Activated naive CD8-positive, alpha-beta T cell treated with anti-CD3 and anti-CD28 coated beads for 36 hours (primary cell): ENCODE data around the gene MGAT5. TPM values are rescaled to one million over a fixed set of nuclear protein-coding genes. Genes with fewer than 3 reads are reported as not detected.

Experiments used
- DNase-seq: peaks from one replicate; pipeline ENCODE4 v3.0.0; 2021
- H3K27ac Mint-ChIP-seq: one replicate; pipeline ENCODE4 v1.8.0; 2022; ENCODE audit warnings: mild to moderate bottlenecking, moderate library complexity, mixed read lengths
- H3K27me3 Mint-ChIP-seq: one replicate; pipeline ENCODE4 v1.8.0; 2022; ENCODE audit warnings: mild to moderate bottlenecking, mixed read lengths
- H3K36me3 Mint-ChIP-seq: one replicate; pipeline ENCODE4 v1.8.0; 2021; ENCODE audit warnings: mild to moderate bottlenecking, mixed read lengths
- H3K4me1 Mint-ChIP-seq: one replicate; pipeline ENCODE4 v1.8.0; 2021; ENCODE audit warnings: mixed read lengths
- H3K4me3 Mint-ChIP-seq: one replicate; pipeline ENCODE4 v1.8.0; 2022; ENCODE audit warnings: mild to moderate bottlenecking, moderate library complexity, mixed read lengths
- H3K9me3 Mint-ChIP-seq: one replicate; pipeline ENCODE4 v1.8.0; 2022; ENCODE audit warnings: mixed read lengths
- total RNA-seq, 2 experiments: library from RNA; stranded (reverse); gene quantifications; one replicate each; pipeline ENCODE4 v1.2.3, GENCODE V29; 2021

The MGAT5 gene
- total RNA-seq, 2 experiments from 2014 or later, result 34.0 to 34.5 TPM

DNA sequence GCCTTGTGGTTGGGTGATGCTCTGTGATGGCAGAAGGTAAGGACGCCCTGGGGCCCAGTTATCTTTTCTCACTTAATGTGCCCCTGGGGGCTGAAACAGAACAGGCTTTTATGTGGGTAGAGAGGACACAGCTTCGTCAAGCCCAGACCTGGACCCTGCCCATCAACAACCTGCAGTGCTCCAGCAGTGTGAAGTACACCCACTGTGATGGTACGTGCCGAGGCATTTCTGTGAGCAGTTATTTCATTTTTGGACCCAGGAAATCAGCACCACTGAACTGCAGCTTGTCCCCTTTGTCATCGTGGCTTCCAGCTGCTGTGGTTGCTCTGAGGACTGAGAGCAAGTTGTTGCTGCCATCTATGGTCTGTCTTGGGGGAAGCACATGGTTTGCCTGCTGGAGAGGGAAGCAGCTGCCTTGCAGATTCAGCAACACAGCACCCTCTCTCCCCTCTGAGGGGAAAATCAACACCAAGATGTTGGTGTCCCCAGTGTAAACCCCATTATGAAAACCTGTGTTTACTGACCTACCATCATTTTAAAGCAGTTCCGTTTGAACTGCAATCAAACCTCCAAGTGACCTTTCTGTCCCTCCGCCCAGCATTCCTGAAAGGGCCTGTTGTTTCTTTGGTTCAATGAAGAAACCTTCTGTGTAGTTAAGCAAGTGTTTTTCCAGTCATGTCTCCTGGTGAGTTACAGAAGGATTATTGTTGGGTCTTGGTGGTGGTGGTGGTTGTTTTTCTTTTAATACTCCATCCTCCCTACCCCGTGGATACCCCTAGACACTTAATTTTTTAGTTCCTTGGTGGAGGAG lies 158.2 kb downstream of the MGAT5 start:
- Mint-ChIP-seq H3K36me3 (peaks cover 6% of the 10 kb centered on the region), H3K27ac (no peak overlapping the region), H3K27me3 (no peaks in the 10 kb centered on the region), H3K4me1 (peaks cover 25% of the 10 kb centered on the region), H3K9me3 (no peaks in the 10 kb centered on the region), H3K4me3 (no peak overlapping the region)
- peak; percentile 59 for DNase-seq

DNA sequence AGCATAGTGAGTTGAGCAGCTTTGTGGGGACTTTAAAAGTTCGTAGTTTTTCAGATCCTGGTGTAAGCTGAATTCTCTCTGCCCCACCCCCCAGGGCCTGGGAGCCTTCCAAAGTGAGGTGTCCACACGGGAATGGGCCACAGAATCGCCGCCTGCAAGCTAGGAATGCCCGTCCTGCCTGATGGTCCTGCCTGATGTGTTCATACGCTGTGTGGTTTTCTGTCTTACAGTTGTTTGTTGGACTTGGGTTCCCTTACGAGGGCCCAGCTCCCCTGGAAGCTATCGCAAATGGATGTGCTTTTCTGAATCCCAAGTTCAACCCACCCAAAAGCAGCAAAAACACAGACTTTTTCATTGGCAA lies 158.7 kb downstream of the MGAT5 start:
- Mint-ChIP-seq H3K36me3 (peaks cover 6% of the 10 kb centered on the region), H3K4me3 (no peak overlapping the region), H3K27ac (no peak overlapping the region), H3K27me3 (no peaks in the 10 kb centered on the region), H3K4me1 (peaks cover 25% of the 10 kb centered on the region), H3K9me3 (no peaks in the 10 kb centered on the region)
- no peak for DNase-seq

DNA sequence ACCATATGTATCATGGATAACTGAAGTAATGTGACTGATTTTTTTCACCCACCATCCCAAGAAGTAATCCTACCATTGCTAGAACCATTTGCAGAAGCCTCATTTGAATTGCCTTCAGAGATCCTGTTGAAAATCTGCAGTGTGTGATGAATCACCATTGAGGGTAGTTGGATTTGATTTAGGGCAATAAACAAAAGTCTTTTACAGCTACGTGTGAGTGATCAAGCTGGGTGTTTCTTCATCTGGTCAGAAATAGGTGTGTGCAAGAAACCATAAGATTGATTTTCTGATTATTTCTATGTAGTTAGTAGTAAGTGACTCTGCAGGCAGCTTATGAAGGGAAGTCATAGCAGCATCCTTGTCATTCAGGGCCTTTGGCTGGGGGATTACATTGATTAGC lies 159.6 kb downstream of the MGAT5 start:
- Mint-ChIP-seq H3K36me3 (peaks cover 6% of the 10 kb centered on the region), H3K27ac (no peak overlapping the region), H3K4me1 (peaks cover 24% of the 10 kb centered on the region), H3K4me3 (no peak overlapping the region), H3K9me3 (no peaks in the 10 kb centered on the region), H3K27me3 (no peaks in the 10 kb centered on the region)
- DNase-seq, result no peak

DNA sequence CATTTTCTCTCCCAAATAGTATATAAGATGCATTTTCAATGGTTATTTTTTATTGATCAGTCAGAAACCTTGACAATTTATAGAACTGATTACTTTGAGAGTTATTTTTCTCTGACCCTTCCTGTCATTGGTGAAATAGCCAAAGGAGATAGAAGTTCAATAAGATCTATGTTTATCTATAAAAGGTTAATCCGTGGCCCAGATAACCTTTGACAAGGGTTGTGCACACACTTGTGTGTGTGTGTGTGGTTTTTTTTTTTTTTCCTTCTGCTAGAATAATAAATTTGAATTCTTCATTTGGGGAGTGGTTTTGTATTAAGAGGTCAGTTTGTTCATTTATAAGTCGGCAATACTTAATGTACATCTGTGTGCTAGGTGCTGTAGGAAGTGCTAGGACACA lies 160.0 kb downstream of the MGAT5 start:
- Mint-ChIP-seq H3K4me3 (no peak overlapping the region), H3K27ac (no peak overlapping the region), H3K4me1 (peaks cover 27% of the 10 kb centered on the region), H3K9me3 (no peaks in the 10 kb centered on the region), H3K36me3 (peaks cover 6% of the 10 kb centered on the region), H3K27me3 (no peaks in the 10 kb centered on the region)
- DNase-seq, result no peak

DNA sequence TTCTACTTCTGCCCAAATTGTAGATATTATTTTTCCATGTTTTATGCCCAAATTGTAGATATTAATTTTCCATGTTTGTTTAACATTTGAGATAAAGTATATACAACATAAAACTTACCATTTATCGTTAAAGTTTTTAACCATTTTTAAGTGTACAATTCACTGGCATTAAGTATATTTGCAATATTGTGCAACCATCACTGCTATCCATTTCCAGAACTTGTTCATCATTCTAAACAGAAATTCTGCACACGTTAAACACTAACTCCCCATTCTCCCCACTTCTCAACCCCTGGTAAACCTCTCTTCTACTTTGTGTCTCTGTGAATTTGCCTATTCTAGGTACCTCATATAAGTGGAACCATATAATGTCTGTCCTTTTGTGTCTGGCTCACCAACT lies 162.1 kb downstream of the MGAT5 start:
- Mint-ChIP-seq H3K9me3 (no peaks in the 10 kb centered on the region), H3K27ac (no peak overlapping the region), H3K36me3 (peaks cover 6% of the 10 kb centered on the region), H3K4me3 (no peak overlapping the region), H3K27me3 (no peaks in the 10 kb centered on the region), H3K4me1 (peaks cover 15% of the 10 kb centered on the region)
- DNase-seq, result no peak

DNA sequence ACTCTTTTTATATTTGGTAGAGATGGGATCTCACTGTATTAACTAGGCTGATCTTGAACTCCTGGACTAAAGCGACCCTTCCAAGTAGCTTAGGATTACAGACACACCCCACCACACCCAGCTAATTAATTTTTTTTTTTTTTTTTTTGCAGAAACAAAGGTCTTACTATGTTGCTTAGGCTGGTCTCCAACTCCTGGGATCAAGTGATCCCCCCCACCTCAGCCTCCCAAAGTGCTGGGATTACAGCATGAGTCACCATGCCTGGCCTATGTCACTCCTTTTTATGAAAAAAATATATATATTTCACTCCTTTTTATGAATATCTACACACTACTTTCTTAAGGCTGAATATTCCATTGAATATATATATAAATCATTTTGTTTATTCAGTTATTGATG lies 162.8 kb downstream of the MGAT5 start:
- Mint-ChIP-seq H3K9me3 (no peaks in the 10 kb centered on the region), H3K27ac (no peak overlapping the region), H3K36me3 (peaks cover 6% of the 10 kb centered on the region), H3K4me3 (no peak overlapping the region), H3K27me3 (no peaks in the 10 kb centered on the region), H3K4me1 (peaks cover 9% of the 10 kb centered on the region)
- no peak for DNase-seq

DNA sequence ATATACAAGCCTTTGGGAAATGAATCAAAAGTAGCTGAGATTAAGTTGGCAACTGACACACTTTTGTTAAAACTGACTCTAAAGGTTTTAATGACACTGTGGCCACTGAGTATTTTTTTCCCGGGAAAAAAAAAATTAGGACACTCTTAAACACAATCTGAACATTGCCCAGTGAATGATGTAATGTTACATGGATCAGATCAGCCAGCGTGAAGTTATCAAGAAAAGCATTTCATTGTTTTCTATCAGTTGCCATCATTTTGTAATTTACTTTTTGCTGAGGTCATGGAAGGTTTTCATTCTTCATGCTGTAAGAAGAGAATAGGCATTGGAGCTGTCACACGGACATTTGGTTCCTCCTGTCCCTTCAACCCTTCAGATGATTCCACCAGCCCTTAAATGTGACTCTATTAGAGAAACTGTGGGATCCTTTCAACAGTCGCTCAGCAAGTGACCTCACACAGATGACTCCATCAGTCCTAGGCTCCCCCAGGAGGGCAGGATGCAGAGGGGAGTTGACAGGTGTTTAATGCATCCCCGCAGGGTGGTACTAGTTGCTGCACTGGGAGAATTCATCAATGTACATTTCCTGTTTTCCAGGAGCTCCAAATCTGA lies 164.2 kb downstream of the MGAT5 start:
- H3K4me1 Mint-ChIP-seq, result peaks cover 6% of the 10 kb centered on the region

DNA sequence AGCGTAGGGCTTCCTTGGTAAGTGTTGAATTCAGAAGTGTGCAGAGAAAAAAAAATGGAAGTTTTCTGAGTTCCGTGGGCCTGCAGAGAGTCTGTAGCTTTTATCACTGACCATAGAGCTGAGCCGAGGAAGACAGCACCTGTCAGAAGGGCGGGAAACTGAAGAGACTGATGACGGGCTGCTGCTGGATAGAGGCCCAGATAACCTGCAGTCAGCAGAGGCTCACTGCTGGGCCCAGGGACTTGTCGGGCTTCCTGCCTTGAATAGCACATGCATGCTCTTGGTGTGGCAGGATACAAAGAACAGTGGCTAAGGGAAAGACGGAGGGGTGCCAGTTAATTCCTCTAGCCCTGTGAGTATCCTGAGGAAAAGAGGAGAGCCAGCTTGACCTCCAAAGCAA lies 166.4 kb downstream of the MGAT5 start:
- Mint-ChIP-seq H3K9me3 (no peaks in the 10 kb centered on the region), H3K4me3 (no peak overlapping the region), H3K36me3 (peaks cover 13% of the 10 kb centered on the region), H3K27ac (no peak overlapping the region), H3K4me1 (peaks cover 6% of the 10 kb centered on the region), H3K27me3 (no peaks in the 10 kb centered on the region)
- no peak for DNase-seq

More for the DNA sequence above, 164.2 kb downstream of the MGAT5 start:
- Mint-ChIP-seq H3K27me3 (no peaks in the 10 kb centered on the region), H3K27ac (no peak overlapping the region), H3K9me3 (no peaks in the 10 kb centered on the region), H3K36me3 (peaks cover 6% of the 10 kb centered on the region), H3K4me3 (no peak overlapping the region)
- DNase-seq, result no peak

DNA sequence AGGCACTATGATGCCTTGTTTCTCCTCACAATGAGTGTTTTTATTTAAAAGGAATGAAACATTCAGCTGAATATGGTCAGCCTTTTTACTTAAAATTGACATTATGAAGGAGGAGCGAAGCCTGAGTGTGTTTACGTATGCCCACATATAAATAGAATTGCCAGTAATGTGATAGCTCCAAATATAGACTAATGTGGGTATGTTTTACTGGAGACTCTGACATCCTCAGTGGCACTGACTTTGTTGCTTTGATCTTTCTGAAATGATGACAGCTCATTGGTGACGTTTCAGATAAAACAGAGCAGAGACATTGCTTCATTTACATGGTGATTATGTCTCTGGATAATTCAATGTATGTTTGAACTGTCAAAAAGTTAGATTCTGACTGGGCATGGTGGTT lies 167.0 kb downstream of the MGAT5 start:
- Mint-ChIP-seq H3K27me3 (no peaks in the 10 kb centered on the region), H3K4me3 (no peak overlapping the region), H3K36me3 (peaks cover 14% of the 10 kb centered on the region), H3K27ac (no peak overlapping the region), H3K4me1 (peaks cover 6% of the 10 kb centered on the region), H3K9me3 (no peaks in the 10 kb centered on the region)
- no peak for DNase-seq

DNA sequence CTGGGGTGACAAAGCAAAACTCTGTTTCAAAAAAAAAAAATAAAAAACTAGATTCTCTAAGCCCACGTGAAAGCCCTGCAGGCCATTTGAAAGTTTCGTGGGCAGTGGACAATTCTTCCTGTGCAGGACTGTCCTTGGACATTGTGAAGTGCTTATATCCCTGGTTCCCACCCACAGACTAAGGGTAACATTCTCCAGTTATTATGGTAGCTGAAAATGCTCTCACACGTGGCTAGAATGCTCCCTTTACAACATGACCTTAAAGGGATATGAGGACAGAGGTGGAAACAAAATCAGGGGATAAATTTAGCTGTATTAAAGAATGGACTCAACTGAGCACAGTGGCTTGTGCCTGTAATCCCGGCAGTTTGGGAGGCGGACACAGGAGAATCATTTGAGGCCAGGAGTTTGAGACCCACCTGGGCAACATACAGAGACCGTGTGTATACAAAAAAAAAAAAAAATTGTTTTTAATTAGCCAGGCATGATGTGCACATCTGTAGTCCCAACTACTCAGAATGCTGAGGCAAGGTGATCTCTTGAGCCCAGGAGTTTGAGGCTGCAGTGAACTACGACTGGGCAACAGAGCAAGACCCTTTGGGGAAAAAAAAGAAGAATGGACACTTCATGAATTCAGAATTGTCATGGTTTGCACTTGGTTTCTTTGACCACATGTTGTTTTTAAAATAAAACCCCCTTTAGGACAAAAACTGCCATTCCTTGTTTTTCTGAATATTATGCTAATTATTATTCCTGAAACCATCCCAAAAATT lies 167.9 kb downstream of the MGAT5 start:
- Mint-ChIP-seq H3K9me3 (no peaks in the 10 kb centered on the region), H3K4me3 (no peak overlapping the region), H3K36me3 (peaks cover 14% of the 10 kb centered on the region), H3K27ac (no peak overlapping the region), H3K4me1 (peaks cover 6% of the 10 kb centered on the region), H3K27me3 (no peaks in the 10 kb centered on the region)
- no peak for DNase-seq

DNA sequence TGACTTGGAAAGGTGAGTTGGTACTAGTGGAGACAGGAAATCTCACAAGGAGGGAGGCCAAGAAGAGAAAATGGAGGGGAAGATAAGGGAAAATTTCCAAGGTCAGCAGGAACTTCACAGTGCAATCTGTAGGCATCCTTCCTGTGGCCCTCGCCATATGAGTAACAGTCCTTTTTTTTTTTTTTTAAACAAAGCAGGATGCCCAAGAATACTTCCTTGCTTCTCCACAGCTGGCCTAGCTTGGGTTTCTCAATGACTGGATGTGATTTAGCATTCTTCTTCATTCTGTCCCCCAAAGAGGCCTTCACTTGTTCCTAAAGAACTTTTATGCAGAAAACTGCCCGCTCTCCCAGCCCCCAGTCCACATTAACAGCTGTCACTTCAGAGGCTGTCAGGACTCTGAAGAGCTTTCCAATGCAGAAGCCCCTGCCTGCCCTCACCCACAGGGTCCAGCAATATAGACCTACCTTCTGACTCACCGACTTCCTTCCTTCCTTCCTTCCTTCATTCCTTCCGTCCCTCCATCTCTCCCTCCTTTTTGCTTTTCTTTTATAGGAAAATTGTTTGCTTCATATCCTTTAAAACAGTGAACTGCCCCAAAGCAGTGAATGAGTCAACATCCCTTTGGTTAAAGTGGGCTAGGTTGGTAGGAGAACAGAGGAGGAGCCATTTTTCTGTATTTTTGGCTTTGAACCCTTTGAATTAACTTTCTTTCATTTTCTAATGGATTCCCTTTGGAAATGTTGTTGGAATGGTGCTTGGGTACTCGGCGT lies 172.0 kb downstream of the MGAT5 start:
- Mint-ChIP-seq H3K4me3 (no peak overlapping the region), H3K27ac (no peak overlapping the region), H3K4me1 (no peaks in the 10 kb centered on the region)

DNA sequence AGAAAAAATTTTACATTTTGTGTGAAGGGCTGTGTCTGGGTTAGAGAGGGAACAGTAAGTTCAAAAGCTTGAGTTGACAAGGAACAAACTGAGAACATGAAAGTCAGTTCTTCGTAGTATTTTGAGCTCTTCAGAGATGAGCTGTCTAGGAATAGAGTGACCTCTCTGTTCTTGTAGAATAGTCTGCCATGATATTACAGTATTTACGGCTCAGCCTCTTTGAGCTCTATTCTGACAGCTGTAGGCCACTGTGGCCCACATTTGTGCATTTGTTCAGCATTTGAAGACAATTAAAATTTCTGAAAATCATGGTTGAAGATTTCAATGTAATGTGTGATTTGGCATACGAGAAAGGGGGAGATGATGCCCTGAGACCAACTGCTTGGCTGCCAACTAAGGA lies 172.8 kb downstream of the MGAT5 start:
- no peaks in the 10 kb centered on the region for H3K9me3 Mint-ChIP-seq
- H3K27me3 Mint-ChIP-seq, result no peaks in the 10 kb centered on the region
- no peak overlapping the region for H3K27ac Mint-ChIP-seq
- no peaks in the 10 kb centered on the region for H3K4me1 Mint-ChIP-seq
- H3K36me3 Mint-ChIP-seq, result peaks cover 21% of the 10 kb centered on the region
- H3K4me3 Mint-ChIP-seq, result no peak overlapping the region
- no peak for DNase-seq

More for the DNA sequence above, 172.0 kb downstream of the MGAT5 start:
- Mint-ChIP-seq H3K9me3 (no peaks in the 10 kb centered on the region), H3K27me3 (no peaks in the 10 kb centered on the region), H3K36me3 (peaks cover 18% of the 10 kb centered on the region)
- no peak for DNase-seq

DNA sequence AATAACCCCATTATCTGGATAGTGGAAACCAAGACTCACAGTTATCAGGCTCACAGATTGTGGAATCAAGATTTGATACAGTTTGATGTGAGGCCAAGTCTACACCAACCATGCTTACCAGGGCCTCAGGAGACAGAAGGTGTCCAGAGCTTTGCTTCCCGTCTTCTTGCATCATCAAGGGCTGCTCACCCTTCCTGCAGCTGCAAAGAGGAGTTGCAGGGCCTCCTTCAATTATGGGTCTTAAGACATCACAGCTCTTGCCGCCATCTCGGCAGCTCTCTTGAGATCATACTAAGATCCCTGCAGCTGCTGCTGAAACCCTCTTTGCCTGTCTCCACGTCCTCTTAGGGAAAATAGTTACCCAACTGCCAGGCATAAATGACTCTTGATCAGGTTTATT lies 176.0 kb downstream of the MGAT5 start:
- Mint-ChIP-seq H3K36me3 (peaks cover 19% of the 10 kb centered on the region), H3K4me3 (no peak overlapping the region), H3K9me3 (no peaks in the 10 kb centered on the region), H3K4me1 (no peaks in the 10 kb centered on the region), H3K27ac (no peak overlapping the region), H3K27me3 (no peaks in the 10 kb centered on the region)
- DNase-seq, result no peak

DNA sequence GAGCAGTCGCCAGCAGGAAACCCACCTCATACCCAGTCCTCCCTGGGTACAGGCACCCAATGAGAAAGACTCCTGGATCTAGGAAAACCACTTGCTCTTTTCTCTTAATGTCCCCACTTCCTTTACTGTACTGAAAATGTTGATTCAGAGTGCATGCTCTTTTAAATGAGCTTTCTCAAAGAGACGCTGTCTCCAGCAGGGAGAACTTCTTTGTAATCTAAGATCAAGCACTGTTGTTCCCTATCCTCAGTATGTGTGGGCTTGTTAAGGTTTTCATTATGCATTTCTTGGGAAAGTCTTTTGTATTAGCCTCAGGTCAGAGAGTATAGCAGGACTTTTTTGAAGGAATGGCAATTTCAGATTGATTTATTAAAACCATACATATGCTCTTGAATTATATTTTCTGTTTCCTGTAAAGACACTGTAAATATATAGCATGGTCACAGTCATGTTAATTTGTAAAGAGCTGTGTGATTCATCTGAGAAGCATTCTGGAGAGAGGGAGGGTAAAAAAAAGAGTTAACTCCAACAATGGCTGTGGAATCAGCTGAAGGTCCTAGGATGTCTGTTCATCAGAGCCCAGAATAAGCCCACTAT lies 178.1 kb downstream of the MGAT5 start:
- no peaks in the 10 kb centered on the region for H3K9me3 Mint-ChIP-seq
- H3K4me3 Mint-ChIP-seq, result no peak overlapping the region
- H3K4me1 Mint-ChIP-seq, result no peaks in the 10 kb centered on the region
- H3K27me3 Mint-ChIP-seq, result no peaks in the 10 kb centered on the region
- H3K27ac Mint-ChIP-seq, result no peak overlapping the region
- no peak for DNase-seq
- H3K36me3 Mint-ChIP-seq, result peaks cover 17% of the 10 kb centered on the region
